ENCODE measurements around the gene DOCK1.

DNA sequence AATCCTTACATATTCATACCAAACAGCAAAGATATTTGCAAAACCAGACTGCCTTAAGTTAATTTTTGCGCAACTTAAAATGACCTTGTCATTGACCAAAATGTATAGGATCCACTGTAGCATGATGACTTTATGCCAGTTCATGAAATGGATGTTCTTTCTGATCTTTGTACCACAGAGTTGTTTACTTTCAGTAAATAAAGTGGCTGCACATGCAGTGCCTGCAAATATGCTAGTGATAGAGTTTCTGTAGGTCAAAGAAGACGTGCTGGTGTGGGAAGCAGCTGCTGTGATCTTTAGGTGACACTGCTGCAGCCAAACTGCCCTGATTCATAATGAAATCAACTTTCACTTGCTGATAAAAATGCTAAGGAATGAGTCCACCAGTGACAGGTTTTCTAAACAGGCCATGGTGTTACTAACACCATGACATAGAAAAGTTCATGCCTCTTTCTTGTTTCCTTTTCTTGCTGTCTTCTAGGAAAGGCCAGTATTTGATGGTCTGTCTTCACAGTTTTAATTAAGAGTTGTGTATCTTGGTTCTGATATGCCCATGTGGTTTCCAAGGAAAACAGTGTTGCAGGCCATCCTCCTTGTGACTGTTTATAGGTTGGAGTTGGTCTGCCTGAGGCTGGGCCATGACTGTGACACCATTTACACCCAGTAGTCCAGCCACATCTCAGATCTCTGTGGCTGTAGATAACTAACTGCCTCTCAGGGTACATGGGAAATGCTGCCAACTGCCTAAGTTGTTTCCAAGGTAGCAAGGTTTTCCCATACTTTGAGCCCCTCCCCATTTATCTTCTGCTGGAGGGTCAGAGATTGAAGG lies 228.7 kb downstream of the DOCK1 start:
- TF ChIP-seq, protein P1, sequence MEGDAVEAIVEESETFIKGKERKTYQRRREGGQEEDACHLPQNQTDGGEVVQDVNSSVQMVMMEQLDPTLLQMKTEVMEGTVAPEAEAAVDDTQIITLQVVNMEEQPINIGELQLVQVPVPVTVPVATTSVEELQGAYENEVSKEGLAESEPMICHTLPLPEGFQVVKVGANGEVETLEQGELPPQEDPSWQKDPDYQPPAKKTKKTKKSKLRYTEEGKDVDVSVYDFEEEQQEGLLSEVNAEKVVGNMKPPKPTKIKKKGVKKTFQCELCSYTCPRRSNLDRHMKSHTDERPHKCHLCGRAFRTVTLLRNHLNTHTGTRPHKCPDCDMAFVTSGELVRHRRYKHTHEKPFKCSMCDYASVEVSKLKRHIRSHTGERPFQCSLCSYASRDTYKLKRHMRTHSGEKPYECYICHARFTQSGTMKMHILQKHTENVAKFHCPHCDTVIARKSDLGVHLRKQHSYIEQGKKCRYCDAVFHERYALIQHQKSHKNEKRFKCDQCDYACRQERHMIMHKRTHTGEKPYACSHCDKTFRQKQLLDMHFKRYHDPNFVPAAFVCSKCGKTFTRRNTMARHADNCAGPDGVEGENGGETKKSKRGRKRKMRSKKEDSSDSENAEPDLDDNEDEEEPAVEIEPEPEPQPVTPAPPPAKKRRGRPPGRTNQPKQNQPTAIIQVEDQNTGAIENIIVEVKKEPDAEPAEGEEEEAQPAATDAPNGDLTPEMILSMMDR (IDR thresholded peaks at IDR 0.05): no peak
- no peak for TF ChIP-seq EZH2 (IDR thresholded peaks at IDR 0.05)
